T1000 (cell line): Measurements from ENCODE around the gene PLEKHA7.

Experiments
- DNase-seq: peaks from one replicate; lab custom pipeline; 2025; ENCODE audit warnings: mixed read lengths; lab: John Stamatoyannopoulos, UW

The PLEKHA7 gene

DNA sequence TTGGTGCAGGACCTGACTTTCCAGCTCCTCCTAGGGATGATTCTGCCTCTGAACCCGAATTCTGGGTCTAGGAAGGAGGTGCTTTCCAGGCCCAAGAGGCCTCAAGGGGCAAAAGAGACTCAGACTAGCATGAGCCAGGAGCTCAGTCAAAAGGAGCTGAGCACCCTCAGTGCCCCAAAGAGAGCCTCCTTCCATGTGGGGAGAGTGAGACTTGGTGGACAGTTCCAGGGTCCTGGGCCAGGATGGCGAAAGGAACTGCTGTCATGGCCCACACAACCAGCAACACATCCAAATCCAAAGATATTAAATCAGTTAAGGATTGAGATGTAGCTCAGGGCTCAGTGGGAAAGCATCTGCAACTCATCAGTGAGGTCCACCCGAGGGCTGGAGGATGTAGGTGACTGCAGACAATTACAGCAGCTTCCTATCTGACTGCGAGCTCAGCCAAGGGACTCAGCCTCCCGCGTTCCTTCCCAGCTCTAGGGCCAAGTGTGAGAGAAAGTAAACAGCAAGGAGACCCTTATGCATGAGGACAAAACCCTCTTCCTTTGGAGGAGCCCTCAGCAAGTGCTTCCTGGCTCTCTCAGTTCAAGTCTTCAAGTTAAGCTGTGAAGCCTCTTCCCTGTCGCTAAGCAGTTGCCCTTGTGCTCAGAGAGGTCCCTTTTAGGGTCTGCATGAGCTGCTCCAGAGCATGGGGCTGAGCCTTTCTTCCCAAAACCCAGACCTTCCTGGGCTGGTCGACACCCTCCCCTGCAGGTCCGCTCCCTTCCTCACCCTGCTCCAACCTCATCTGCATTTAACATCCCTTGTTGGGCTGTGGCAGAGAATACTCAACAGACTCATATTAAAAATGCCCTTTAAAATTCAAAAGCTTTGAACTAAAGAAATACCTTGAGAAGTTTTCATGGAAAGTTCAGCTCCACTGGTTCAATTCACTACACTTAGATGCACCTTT lies 240.0 kb downstream of the PLEKHA7 start:
- DNase-seq, result no peak

GRCh38 chr11:16772141-16772512 lies 242.1 kb downstream of the PLEKHA7 start:
- no peak for DNase-seq

DNA sequence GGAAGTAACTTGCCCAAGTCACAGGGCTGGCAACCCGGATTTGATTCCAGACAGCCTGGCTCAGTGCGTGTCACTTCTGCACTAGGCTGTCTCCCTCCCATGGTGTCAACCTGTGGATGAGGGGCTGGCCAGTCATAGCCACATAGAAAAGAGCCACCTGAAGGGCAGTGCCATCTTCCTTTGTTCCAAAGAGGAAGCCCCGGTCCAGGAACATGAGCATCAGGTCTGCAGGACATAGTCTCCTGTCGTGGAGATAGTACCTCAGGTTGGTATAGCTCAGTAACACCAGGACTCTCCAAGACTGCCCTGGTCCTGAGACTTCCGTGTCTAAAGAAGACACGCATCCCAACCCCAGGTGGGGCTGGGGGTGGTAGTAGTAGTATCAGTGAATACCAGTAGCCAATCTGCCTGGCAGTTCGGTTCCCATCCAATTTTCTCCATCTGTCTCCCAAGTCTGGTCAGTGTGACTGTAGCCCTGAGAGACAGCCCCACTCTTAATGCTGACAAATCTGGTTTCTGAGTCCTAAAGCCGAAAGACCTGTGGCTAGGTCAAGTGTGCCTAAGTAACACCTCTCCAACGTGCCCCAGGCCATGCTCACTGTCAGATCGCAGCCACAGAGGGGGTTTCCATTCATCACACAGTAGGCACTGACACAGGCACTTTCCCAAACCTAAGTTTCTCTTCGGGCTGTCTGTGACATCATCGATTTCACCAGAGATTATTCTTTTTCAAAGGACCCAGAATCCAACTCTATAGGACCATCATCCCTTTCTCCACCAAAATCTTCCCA lies 242.7 kb downstream of the PLEKHA7 start:
- DNase-seq, result no peak

DNA sequence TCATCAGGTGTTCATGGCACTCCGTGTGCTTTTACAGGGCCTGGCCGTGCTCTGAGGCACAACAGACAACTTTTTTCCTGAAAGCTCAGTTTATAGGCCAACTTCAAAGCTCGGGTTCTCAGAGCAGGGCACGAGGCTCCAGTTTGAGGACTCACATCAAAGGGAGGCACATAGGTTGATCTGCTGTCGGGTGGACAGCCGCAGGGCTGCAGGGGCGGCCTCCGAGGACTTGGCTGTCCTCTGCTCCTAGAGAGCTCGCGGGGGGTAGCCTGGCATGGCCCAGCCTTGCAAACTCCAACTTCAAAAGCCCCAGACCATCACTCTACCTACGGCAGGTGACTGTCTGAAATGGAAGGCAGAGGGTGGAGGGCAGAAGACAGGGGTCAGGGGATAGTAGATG lies 244.2 kb downstream of the PLEKHA7 start:
- DNase-seq, result no peak

DNA sequence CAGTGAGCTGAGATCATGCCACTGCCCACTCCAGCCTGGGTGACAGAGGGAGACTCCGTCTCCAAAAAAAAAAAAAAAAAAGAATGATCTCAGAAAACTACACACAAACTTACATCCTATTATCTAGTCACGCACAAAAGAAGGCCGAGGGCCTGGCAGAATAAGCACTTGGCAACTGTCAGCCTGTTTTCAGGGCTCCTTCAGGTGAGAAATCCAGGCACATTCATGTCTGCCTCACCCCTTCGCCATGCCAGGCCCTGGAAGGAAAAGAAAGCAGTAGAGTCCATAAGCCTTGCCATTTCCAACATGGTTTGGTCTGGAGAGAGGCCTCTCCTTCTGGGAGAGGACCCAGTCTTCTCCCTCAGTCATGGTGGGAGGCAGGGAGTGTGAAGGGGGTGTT lies 244.8 kb downstream of the PLEKHA7 start:
- DNase-seq, result no peak

DNA sequence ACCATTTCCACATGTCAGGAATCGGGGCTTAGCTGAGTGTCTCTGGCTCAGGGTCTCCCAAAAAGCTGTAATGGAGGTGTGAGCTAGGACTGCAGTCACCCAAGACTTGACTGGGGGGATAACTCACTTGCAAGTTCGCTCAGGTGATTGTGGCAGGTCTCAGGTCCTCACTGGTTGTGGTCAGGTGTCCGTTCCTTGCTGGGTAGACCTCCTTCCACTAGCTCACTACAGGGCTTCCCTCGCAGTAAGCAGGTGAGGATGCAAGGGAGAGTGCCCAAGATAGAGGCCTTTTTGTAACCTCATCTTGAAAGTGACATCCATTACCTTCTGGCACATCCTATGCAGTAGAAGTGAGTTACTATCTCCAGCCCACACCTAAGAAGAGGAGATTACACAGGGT lies 246.3 kb downstream of the PLEKHA7 start:
- no peak for DNase-seq

DNA sequence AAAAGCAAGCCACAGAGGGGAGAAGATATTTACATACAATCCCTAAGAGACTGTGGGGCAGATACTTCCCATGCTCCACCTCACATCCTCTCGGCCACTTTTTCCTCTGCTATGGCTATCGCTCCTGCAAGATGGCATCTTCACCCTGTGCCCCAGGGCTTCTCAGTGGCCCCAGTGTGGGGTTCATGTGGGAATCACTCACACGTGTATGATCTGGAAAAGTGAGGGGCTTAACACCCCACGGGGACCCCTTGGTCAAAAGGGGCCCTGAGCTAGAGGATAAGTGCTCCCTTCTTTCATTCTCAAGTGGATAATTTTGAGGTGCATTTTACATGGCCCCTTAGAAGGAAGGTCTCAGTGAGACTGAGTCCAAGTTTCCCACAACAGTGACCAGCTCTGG lies 247.1 kb downstream of the PLEKHA7 start:
- no peak for DNase-seq

DNA sequence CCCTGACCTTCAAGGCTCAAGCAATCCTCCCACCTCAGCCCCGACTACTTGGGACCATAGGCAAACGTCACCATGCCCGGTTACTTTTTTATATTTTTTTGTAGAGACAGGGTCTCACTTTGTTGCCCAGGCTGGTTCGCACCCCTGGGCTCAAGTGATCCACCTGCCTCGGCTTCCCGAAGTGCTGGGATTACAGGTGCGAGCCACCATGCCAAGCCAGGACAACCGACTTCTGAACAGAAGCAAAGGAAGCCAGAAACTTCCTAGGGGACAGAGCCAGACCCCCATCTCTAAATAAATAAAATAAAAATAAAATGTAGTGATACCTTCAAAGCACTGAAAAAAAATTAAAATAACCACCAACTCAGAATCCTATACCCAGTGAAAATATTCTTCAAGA lies 249.3 kb downstream of the PLEKHA7 start:
- no peak for DNase-seq

DNA sequence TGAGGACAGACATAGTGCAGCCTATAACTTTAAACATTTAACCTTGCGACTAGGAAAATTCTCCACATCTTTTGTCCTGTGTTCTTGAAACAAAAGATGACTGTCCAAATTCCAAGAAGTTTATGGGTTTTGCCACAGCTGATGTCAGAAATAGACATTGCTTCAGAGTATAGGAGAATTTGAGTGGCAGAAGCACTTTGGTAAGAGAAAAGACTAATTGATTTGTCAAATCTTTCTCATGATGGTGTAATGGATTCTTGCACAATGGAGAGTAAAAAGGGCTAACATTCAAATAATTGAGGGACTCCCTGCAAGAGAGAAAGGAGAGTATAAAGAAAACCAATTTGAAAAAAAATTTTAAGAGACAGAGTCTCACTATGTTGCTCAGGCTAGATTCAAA lies 250.5 kb downstream of the PLEKHA7 start:
- DNase-seq, result no peak

DNA sequence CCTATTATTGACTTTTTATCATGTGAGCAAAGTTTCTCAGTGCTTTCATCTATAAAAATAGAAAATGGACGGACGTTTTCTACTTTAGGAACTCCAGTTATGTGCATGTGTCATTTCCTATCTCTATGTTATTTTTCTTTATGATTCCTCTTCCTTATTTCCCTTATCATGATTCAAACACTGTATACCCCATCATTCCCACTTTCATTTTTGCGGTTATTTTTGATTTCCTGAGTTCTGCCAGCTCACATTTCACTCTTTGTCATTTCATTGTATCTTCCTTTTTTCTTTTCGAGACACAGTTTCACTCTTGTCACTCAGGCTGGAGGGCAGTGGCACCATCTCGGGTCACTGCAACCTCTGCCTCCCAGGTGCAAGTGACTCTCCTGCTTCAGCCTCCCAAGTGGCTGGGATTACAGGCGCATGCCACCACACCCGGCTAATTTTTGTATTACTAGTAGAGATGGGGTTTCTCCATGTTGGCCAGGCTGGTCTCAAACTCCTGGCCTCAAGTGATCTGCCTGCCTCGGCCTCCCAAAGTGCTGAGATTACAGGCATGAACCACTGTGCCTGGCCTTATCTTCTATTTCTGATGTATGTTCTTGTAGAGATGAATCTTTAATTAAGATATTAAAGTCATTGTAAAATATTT lies 254.2 kb downstream of the PLEKHA7 start:
- DNase-seq, result no peak

DNA sequence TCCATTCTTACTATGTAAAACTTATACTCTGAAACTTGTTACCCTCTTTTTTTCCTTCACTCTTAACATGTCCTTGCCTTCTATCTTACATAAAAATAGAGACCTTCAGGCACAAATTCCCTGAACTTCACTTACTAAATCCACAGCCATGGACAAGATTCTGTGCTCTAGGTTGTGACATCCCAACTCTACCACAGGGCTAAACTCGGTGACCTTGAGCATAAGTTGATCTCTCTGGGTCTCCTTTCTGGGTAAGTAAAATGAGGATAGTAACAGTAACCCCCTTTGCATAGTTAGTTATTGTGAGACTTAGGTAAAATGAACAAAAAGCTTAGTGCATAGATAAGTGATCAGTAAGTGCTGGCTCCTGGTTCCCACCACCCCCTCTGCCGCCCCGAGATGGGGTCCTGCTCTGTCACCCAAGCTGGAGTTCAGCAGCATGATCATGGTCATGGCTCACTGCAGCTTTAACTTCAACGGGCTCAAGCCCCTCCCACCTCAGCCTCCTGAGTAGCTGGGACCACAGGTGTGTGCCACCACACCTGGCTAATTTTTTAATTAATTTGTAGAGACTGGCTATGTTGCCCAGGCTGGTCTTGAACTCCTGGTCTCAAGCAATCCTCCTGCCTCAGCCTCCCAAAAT lies 255.7 kb downstream of the PLEKHA7 start:
- no peak for DNase-seq

GRCh38 chr11:16750417-16750816 lies 263.8 kb downstream of the PLEKHA7 start:
- DNase-seq, result no peak

GRCh38 chr11:16749666-16750065 lies 264.5 kb downstream of the PLEKHA7 start:
- DNase-seq, result no peak

DNA sequence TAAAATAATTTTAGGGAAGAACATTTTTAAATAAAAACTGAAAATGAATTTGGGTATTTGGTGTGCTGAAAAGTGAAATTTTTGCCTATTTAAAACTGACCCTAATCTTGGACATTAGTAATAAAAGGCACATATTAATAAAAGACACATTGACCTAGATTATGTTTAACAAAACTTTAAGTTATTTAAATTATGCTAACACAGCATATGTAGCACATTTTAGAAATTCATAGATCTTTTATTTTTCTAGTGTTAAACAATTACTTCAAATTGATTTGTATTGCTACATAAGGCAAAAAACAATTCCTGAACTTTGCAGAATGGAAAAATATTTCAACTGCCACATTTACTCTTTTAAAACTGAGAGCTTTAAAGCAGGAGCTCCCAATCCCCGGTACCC lies 265.1 kb downstream of the PLEKHA7 start:
- no peak for DNase-seq

DNA sequence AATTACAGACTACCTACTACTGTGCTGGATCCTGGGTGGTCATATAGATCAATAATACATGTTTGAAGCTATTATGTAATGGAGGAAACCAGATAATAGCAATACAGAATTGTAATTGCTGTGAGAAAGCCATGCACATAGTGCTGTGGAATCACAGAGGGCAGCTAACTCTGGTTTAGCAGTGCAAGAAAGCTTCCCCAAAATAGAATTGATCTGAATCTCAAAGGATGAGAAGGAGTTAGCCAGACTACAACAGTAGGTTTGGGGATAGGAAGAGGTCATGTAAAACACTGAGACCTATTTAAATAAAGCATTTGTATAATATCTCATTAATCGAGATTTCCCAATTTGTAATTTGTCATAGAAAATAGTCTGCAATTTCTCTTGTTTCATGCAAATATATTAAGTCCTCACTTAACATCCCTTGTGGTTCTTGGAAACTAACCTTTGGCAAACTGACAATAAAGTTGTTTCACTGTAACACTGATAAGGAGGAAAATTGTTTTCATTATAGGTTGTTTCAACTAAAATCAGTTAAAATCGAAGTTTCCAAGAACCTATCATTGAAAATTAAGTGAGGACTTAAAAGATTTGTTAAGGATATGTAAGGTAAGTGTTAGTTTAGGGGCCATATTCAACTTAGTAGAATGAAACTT lies 268.1 kb downstream of the PLEKHA7 start:
- no peak for DNase-seq

DNA sequence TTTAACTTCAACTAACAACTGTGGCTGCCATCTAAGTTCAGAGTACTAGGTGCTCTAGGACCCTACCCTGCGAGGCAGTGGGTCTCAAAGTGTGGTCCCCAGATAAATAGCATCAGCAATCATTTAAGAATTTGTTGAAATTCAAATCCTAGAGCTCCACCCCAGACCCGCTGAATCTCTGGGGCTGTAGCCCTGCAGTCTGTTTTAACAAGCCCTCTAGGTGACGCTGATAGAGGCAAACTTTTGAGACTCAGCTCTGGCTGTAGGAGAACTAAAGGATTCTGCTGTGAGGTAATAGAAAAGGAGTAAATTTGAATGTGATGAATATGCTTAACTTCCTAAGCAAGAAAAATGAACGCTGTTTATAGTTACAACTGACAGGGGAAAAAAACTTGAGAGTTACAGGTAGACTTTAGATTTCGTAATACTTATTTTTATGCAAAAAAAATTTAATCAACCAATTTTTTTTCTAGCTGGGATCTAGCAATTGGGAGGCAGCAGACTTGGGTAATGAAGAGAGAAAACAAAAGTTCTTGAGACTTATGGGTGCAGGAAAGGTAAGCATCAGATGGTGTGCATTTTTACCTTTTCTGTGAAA lies 270.0 kb downstream of the PLEKHA7 start:
- no peak for DNase-seq

- no peak for DNase-seq
Measured at GRCh38 chr11:16743478-16743877, 270.7 kb downstream of the PLEKHA7 start.

DNA sequence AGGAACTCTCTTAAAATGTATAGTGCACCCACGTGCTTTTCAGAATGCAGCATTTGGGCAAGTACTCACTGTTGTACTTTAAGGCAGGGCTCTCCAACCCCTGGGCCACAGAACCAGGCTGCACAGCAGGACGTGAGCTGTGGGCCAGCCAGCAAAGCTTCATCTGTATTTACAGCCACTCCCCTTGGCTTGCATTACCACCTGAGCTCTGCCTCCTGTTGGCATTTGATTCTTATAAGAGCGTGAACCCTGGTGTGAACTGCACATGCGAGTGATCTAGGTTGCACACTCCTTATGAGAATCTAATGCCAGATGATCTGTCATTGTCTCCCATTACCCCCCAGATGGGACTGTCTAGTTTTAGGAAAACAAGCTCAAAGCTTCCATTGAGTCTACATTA lies 272.7 kb downstream of the PLEKHA7 start:
- no peak for DNase-seq

DNA sequence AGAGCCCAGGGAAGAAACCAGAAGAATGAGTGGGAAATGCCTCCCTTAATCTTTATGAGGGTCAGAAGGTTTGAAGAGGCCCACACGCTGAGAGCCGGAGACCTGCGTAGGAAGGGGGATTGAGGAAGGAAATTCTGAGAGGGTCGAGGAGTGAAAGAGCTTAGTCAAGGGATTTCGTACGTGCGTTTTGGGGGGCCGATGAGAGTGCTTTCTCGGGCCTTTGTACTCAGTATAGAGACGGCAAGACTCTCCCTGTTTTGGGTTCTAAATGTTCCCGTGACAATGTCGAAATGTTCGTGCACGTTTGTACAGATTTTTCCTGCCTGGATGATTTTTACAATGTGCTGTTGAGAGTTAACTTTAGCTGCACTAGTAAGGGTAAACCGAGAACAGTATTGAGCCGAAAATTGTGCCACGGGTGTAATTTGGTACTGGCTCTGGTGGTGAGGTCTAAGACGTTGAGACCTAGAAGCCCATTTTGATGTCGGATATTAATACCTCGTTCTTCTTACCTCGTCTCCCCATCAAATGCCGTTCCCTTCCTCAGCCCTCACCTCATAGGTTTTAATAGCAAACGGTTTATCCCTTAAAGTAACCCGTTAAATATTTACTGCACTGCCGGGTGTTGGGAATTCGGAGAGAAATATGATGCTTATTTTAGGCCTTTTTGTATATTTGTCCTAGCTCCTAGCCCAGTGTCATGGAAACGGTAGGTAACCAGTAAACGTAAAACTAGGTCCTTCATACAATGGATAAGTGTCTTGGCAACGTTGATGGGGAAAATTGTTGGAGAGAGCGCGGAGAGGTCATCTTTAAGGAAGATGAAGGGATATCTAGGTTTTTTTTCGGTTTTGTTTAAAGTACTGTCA lies 275.0 kb downstream of the PLEKHA7 start:
- no peak for DNase-seq
